HG02588 (cell line): ENCODE results near the gene BMAL1.

ENCODE experiments used
- ATAC-seq: cut with Tn5 transposase; IDR thresholded peaks from one replicate; pipeline ENCODE4 v1.9.1; 2021; ENCODE audit warnings: mild to moderate bottlenecking, moderate library complexity; ENCODE audit not compliant: unreplicated experiment

BMAL1 gene

DNA sequence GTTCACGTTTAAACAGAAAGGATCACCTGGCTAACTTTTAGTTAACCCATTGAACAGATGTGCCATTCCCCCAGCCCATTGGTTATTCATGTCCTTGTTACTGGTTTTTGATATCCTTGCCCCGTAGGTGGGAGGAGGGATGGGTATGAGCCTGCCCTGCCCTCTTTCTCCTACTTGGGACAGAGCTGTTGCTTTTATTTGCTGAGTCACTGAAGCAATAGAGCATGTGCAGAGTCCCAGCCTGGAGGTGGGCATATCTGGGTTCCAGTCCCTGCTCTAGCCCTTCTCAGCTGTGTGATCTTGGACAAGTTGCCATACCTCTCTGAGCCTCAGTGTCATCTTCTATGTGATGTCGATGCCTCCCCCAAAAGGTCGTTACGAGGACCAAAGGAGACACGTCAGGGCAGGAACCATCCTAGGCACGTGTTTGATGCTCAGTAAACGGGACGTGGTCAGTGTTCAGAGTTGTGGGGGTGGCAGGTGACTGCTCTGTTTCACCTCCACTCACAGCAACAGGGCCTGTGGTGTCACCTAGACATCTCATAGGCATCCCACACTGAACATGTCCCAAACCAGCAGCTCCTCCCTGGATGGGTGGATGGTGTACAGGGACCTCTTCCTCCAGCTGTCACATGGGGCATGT, 61.0 kb downstream of the BMAL1 start:
- ATAC-seq: no peak

DNA sequence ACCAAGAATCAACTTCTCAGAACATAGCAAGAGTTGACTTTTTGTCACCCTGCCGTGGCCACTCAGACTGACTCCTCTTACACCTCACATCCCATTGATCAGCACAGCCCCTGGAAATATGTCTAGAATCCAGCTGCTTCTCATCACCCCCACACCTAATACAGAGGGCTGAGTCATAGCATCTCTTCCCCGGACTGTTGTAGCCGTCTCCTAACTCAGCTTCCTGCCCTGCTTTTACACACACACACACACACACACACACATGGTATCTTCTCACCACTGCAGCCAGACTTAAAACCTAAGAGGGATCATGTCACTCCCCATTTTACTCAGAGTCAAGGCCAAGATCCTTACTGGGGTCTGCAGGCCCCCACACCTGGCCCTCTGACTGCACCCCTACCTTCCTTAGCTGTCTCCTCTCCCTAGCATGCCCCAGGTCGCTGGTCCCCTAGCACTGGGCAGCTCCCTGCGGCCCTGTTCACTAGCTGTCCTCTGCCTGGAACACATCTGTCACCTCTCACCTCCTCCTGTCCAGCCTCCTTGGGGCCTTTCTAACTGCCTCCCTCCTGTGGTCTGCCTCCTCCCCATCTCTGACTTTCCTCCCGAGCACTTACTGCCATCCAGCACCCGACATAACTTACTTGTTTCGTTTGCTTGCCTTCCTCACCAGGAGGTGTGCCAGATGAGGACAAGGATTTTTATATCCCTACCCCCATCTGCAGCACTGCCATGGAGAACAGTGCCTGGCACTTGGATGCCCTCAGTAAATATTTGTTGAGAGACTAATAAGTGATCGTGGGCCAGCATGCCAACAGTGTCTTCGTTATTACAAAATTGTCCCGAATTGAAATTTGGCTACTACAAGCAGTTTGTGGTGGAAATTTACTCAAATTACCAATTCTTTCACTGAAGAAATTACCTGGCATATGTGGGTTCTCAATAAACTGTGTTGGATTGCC, 61.9 kb downstream of the BMAL1 start:
- ATAC-seq: no peak

DNA sequence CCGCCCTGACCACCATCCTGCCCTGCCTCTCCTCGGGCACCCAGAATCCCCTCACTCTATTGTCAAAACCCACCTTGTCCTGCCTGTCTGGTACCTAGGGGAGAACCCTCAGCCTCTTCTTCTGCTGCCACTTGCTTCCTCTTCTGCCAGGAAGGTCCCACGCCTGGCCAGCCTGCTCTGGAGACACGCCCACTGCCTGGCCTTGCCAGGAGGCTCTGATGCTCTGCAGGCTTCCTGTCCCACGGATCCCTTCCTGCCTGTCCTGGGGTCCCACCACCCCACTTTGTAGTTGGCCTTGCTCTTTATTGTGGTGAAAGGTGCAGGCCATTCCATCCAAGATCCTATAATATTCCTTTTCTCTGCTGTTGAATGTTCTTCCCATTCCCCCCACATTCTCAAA, 63.4 kb downstream of the BMAL1 start:
- ATAC-seq: no peak

DNA sequence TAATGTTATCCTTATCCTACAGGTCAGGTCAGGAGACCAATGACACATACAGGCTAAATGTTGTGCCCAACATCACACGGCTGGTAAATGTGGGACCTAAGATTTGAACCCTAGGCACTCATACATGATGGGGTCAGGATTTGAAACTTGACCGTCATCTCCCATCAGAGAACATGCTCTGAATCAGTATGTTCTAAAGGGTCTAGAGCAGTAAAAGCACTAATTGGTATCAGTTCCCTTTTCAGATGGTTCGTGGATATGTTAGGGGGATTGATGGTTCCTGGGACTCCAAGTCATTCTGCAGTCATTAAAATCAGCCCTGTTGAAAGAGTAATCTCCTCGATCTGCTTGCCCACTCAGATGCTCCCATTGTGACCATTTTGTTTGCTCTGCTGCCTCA, 65.5 kb downstream of the BMAL1 start:
- no peak for ATAC-seq

DNA sequence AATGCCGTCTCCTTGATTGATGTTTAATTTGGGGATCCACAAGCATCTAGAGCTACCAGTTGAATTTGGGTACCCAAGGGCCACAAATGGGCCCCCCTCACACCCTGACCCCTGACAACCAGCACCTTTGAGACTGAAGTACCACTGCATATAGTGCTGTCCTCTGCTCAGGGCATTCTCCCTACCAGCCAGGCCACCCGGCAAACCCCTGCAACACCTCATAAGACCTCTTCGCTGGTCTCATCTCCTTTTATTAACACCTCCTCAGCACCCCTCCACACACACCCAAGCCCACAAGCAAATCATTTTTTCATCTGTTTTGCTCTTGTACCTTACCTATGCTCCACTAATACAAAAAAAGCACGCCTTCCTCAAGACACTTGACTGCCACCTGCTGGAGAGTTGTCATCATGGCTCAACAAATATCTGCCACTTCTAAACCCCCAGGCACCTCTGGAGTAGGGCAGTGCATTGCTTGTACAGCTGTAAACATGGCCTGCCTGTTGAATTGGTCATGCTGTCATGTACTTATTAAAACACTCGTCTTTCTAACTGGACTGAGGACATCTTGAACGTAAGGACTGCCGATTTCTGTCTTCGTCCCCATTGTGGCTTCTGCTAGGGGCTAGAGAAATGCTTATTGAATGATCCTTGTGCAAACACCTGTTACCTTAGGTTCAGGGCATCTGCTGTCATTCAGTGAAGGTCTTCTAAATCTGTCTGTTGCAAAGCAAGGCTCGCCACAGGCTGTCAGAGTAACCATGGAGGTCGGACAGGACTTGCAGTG, 66.5 kb downstream of the BMAL1 start:
- peak; percentile 47 for ATAC-seq

DNA sequence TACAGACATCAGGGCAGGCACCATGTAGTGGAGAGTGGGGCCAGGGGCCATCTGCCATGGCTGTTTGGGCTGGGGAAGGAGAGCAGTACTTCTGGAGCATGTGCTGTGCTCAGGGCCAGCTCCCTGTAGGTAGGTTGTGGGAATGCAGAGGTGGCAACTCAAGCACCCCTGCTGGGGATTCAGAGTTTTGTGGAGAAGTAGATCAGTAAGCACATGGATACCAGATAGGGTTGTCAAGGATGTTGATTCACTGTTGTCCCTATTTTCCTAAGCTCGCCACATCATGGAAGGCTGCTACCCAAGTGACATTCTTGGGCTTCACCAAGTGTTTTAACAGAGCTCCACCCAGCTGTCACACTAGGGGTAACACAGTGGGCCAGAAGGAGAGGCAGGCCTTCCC, 67.2 kb downstream of the BMAL1 start:
- ATAC-seq: no peak

DNA sequence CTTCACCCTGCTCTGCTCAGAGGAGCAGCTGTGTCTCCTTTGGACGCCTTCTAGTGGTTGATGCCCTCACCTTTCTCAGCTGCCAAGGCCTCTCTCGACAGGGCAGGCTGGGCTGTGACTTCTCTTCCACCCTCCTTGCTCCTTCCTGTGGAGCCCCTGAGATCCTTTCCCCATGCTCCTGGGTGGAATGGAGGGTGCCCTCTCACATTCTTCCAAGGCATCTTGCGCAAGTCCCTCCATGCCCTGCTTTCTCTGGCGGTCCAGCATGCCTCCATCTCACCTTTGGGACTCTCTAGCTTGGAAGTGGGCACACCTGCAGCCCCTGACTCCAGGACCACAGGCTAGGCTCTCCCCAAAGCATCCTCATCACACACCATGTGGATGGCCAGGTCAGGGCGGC, 68.9 kb downstream of the BMAL1 start:
- ATAC-seq: no peak

DNA sequence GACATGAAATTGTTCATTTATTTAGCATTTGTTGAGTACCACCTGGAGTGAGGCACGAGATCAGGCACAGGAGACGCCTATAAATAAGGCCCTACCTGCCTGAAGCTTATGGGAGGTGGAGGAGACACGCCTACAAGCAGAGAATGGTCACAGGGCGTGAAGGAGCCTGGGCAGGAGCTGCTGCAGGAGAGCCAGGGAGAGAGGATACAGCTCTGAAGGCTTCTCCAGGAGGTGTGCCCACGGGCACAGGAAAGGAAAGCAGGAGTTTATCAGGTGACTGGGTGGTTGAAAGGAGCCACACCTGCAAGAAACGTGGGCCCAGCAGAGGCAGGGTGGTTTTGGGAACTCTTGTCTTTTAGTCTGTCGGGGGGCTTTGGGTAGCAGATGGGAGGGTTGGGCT, 70.3 kb downstream of the BMAL1 start:
- ATAC-seq: no peak

DNA sequence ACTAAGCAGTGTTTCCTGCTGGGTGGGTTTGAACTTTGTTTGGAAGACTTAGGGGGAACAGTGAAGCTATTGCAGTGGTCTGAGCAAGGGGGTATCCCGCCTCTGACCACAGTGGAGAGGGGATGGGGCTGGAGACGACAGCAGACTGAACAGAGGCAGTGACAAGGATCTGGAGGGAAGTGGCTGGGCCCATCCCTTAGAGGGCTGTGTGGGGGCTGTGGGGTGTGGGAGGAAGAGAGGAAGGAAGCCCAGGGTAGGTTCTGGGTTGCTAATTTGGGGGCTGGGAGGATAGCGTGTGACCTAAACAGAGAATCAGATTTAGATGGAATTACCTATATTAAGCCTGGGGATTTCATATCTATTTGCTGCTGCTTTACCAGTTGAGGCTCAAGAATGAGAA, 70.7 kb downstream of the BMAL1 start:
- ATAC-seq: no peak

DNA sequence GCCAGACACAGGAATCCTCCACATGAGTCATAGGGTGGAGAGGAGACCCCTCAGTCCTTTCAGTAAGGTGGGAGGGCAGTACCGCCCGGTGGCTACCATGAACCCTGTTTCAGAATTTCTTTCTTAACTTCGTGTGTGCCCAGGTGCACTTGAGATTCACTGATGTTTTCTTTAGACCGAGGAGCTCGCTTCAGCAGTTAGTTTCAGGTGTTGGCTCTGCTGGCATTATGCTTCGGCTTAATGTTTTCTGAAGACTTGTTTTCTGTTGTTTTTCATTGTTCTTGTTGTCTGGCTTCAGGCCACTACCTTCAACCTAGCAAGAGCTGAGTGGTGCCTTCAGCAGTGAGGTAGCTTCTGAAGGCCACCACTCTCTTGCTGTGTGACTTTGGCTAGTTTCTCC, 71.5 kb downstream of the BMAL1 start:
- ATAC-seq: no peak

DNA sequence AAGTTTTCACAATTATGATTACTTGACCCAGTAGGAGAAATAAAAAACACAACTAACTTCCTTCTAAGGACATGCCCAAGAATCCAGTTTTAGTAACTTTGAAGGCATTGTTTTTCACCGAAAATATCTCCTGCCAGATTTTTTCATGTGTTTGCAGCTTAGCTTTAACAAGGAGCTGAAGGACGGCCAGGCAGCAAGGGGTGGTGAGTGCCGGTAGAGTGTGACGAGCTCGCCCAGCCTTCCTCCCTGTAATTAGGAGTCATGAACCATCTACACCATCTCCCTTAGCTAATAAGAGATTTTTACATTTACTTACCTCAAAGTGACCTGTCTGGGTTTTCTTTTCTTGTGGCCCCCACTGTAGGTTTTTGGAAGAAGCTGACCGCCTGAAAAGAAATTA, 72.0 kb downstream of the BMAL1 start:
- no peak for ATAC-seq

DNA sequence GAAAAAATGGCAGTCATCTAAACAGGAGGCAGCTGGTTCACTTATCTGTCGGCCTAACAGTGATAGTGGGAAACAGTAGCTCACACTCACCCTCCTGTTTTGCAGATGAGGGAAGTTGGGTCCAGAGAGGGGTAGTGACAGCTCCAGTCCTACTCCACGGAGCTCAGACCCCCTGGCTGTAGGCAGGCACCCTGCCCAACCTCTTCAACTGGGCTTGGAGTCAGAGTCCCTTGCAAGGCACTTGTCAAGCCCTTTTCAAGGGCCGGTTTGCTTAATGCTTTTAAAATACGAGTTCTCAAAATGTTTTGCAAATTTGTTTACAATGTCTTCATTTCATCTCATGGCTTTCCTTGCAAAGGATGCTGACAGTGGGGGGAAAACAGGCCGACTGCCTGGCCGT, 75.1 kb downstream of the BMAL1 start:
- ATAC-seq: no peak

DNA sequence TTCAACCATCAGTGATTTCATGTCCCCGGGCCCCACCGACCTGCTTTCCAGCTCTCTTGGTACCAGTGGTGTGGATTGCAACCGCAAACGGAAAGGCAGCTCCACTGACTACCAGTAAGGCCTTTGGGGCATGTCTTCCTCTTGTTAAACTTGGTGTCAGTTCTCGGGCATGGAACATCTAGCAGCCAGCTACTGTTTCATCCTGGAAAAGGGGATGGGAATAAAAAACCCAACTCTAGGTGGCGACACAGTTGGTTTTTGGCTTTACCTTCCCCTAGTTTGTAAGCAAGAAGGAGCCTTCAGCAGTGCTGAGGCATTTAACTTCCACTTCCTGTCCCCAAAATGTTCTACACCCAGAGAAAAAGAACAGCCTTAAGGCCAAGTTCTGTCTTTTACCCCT, 76.7 kb downstream of the BMAL1 start:
- ATAC-seq: no peak

DNA sequence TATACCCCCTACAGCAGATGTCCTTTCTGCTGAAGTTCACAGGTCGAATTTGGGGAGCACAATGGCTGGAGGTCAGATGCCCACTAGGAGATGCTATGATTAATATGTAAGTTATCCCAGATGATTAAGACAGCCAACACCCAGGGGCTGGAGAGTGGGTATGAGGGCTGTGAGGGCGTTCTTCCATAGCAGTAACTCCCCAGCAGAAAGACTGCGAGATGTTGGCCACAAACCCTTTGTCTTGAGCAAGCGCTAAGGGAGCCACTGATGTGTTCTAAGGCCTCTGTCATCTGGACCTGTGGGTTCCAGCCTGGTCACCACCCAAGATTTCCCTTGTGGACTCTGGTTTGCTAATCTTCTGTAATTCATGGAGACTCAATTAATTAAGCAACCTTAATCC, 77.6 kb downstream of the BMAL1 start:
- ATAC-seq: no peak

DNA sequence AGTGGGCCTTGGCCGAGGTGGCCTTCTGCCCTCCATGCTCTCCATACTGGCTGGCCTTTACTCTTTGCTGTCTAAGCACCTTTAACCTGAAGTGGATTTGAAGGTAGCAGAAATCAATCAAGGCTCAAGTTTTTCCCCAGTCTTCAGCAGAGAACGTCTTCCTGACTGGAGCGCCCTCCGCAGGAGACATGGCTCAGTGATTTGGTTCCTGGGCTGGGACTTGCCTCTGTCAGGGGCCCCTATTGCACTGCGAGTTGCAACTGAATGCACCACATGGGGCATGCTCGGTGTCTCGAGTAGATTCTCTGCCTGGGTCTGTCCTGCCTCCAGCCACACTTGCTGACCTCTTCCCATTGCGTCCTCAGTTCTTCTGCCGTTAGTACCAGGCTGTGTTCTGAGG, 79.6 kb downstream of the BMAL1 start:
- ATAC-seq: no peak

DNA sequence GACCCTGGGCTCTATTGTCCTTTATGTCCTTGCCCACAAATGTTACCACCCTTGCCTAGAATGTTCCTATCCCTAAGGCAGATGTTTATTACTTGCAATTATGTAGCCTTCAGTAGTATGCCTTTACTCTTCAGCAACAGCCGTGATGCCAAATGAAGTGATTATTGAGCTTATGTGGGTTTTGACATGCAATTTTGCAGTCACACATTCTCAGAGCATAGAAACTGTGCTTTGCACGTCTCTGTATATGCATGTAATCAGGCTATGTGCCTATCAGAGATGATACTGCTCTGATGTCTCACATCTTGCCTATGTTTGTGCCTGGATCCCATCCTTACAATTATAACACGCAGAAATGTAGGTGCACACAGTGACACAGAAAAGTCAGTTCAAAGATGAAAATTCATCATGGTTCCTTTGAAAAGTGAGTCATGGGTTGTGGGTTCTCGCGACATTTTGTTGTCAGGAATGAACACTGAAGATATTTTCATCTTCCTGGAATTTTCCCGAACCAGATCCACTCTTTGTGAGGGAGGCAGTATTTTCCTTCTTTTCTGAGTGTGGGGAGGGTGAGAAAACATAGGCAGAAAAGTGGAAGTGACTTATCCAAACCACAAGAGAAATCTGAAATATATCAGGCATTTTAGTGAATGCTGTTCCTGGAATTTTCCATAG, 81.1 kb downstream of the BMAL1 start:
- ATAC-seq: no peak

DNA sequence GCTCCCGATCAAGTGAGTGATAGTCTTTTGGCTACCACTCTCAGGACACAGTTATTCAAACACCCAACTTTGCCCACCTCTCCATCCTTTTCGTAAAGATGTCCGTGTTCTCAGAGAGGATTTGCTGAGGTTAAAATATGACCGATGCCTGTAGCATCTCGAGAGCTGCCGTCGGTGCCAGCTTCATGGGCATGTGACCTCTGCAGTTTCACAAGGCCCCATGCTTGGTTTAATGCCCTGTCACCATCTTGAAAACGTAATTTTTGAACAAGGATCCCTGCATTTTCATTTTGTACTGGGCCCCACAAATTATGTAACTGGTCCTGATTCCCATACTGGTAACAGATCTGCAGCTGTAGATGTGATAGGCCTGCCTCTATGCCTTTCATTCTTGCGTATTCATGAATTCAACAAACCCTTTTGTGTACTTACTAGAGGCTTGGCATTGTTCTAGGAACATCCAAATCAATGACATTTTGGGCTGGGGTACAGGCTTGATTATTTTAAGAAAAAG, 85.1 kb downstream of the BMAL1 start:
- no peak for ATAC-seq

DNA sequence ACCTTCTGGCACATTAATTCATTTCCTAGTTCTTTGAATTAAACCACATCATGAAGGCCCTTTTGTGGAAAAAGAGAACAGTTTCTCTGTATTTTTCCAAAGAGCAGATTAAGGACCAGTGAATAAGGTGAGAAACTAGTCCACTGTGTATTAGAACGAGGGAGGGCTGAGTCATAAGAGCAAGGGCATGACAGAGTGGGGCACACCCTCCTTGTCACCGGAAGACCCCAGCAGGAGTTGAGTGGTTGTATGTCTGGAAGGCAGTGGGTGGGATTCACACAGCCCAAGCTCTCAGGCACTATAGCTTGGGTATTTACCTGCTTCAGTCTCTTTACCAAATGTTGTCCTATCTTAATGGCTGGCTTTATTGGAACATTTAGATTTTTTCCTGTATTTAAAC, 86.8 kb downstream of the BMAL1 start:
- no peak for ATAC-seq

DNA sequence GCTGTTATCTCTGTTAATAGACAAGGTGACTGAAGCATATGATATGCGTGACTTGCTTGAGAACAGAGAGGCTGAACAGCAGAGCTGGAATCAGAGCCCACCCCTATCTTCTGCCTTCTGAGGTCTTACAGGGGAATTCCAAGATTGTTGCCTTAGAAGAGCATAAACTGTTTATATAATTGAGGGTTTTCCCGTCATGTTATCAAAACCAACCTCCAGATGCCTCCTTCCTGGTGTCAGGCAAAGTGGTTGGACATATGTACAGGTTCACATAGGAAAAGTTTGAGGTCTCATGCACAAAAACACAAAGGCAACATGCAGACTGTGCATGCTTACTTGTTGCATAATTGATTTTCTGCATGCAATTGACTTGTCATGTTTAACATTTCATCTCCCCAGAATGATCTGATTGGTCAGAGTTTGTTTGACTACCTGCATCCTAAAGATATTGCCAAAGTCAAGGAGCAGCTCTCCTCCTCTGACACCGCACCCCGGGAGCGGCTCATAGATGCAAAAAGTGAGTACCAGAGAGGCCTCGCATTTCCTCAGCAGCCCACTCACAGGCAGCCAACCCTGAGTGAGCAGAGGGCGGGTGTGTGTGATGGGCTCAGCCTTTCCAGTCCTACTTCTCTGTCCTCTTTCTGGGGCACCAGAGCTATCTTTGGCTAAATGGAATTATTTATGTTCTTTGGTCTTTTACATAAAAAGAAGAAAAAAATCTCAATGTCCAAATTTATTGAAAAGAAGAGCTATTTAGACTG, 88.9 kb downstream of the BMAL1 start:
- ATAC-seq: no peak

DNA sequence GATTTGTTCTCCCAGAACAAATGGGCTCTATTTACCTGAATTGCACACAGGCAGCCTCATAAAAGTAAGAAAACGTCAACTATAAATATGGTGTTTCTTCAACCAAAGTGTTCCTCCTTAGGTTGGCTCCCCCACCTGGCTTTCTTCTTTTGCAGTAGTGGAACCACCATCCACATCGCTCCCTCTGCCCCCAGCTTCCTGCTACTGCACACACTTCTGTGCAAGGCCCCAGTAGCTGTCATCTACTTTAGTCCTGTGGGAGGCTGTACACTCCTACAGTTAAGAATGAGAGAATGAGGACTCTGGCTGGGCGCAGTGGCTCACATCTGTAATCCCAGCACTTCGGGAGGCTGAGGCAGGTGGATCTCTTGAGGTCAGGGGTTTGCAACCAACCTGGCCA, 89.5 kb downstream of the BMAL1 start:
- ATAC-seq: no peak
